Measurements from ENCODE around the gene DYDC2.

DYDC2 gene, protein sequence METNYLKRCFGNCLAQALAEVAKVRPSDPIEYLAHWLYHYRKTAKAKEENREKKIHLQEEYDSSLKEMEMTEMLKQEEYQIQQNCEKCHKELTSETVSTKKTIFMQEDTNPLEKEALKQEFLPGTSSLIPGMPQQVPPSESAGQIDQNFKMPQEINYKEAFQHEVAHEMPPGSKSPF

DNA sequence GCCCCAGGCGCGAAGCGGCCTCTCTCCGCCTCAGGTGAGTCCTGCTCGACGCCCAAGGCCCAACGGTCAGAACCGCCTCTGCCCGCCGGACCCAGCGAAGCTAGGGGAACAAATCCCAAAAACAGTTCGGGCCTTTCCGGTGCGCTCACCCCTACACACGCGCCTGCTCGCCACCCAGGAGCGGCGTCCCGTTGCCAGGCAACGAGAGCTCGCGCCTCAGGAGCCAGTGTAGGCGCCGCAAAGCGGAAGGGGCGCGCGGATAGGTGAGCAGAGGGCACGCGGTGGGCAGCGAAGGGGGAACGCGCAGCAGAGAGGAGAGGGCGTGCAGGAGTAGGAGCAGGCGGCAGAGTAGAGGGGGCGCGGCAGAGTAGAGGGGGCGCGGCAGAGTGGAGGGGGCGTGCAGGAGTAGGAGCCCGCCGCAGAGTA lies at the start of gene DYDC2, which contains the start of gene DYDC1:
DYDC2 (plus strand) TSS at position 219 of the 426 bp plus-strand sequence. CDS start 5,663 bp downstream, outside the sequence.
DYDC1 (minus strand) TSS at position 193 of the 426 bp plus-strand sequence. CDS start 4,154 bp downstream, outside the sequence.
- no peak for DNase-seq (ENCODE audit: low read depth)
- TF ChIP-seq CTCF (conservative IDR thresholded peaks at IDR 0.05; ENCODE audit: low read length): no peak

GRCh38 chr10:80313523-80313922 lies 43.1 kb upstream of the DYDC2 start:
- H3K4me3 ChIP-seq (ENCODE audit: low read length): no peak overlapping the region
- TF ChIP-seq CTCF (conservative IDR thresholded peaks at IDR 0.05; ENCODE audit: low read length): no peak
- no peak for DNase-seq (ENCODE audit: low read depth)

More for the DNA sequence above, at the start of gene DYDC2, which contains the start of gene DYDC1:
- no peak within 1 kb of the TSS for H3K4me3 ChIP-seq (ENCODE audit: low read length)

GRCh38 chr10:80315391-80315790 lies 41.2 kb upstream of the DYDC2 start:
- H3K4me3 ChIP-seq (ENCODE audit: low read length): no peak overlapping the region
- no peak for DNase-seq (ENCODE audit: low read depth)
- no peak for TF ChIP-seq CTCF (conservative IDR thresholded peaks at IDR 0.05; ENCODE audit: low read length)

- no peak for DNase-seq (ENCODE audit: low read depth)
Observed at GRCh38 chr10:80318742-80319141, 37.8 kb upstream of the DYDC2 start.

GRCh38 chr10:80319318-80319717 lies 37.3 kb upstream of the DYDC2 start:
- no peak for DNase-seq (ENCODE audit: low read depth)
- no peak overlapping the region for H3K4me3 ChIP-seq (ENCODE audit: low read length)
- no peak for TF ChIP-seq CTCF (conservative IDR thresholded peaks at IDR 0.05; ENCODE audit: low read length)

More at GRCh38 chr10:80318742-80319141, 37.8 kb upstream of the DYDC2 start:
- TF ChIP-seq CTCF (conservative IDR thresholded peaks at IDR 0.05; ENCODE audit: low read length): no peak
- no peak overlapping the region for H3K4me3 ChIP-seq (ENCODE audit: low read length)

- no peak for TF ChIP-seq CTCF (conservative IDR thresholded peaks at IDR 0.05; ENCODE audit: low read length)
- H3K4me3 ChIP-seq (ENCODE audit: low read length): no peak overlapping the region
- DNase-seq (ENCODE audit: low read depth): no peak
Observed at GRCh38 chr10:80319725-80320290, 36.8 kb upstream of the DYDC2 start.

DNA sequence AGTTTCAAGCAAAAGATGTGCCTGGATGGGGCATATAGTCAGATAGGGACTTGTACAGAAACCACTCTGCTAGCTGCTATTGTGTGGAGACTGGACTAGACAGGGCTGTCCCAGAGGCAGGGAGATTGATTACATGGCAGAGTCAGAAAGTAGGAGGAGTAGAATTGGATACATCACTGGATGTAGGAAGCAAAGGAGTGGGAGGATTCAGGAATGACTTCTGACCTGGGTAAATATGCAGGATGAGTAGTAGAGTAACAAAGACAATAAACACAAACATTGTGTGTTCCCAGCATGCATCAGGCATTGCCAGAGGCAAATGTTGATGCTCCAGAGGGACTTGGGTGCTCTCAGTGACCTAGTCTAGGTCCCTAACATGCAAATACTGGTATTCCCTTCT lies 36.2 kb upstream of the DYDC2 start:
- H3K4me3 ChIP-seq (ENCODE audit: low read length): no peak overlapping the region
- no peak for TF ChIP-seq CTCF (conservative IDR thresholded peaks at IDR 0.05; ENCODE audit: low read length)
- no peak for DNase-seq (ENCODE audit: low read depth)
